ENCODE data around the gene ETV5.

DNA sequence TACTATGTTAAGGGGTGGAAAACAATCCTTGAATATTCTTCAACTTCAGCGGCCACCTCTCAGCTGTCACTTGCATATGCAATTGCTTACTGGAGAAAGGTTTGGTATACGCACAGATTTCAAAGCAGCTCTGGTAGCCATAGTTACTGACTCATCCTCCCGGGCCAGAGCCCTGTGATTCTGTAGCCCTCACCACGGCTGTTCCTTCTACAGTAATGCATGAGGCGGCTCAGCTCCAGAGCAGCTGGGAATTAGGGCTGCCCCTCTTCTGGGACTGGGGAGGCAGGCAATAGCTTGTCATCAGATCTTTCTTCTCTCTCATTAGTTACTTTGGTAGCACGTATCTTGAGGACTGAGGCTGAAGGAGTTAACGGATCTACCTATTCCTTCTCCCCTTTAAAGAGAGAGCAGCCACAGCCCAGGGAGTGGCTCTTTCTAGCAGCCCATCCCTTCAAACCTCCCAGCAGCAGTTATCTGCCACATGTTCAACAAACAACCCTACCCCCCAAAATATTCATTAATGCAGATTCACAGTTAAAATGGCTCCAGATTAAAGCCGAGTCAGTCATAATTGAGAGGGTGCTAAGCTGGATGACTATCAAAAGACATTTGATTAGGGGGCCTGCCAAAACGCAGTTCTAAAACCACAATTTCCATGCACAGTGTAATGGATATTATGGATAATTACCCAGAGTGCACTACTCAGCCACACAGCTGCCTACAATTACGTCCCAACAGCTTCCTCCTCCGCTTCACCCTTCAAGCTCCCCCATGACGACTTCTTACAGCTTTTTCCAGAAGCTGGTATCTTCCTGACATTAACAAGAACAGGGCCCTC is 54.7 kb downstream of the ETV5 start:
- TF ChIP-seq MXI1 (IDR thresholded peaks at IDR 0.05; ENCODE audit: low read depth, low read length), result no peak
- TF ChIP-seq CBFB (IDR thresholded peaks at IDR 0.05; ENCODE audit: low read depth), result no peak
- no peak for TF ChIP-seq EP300 (IDR thresholded peaks at IDR 0.05; ENCODE audit: borderline replicate concordance in 1 of 2, control insufficient read depth in 1 of 2, low read depth in 2 of 2, low read length in 2 of 2)
- no peak for TF ChIP-seq FOS (IDR thresholded peaks at IDR 0.05; ENCODE audit: borderline replicate concordance, extremely low read depth, insufficient read length)

Data from GM12878 (cell line).